Measurements from ENCODE around the gene LGALS7. TPM values are rescaled to one million over a fixed set of nuclear protein-coding genes. Genes with fewer than 3 reads are reported as not detected.
"Not testable (repeated sequence)": the region's sequence is repeated elsewhere in the genome, so short reads cannot be mapped to it uniquely, and the experiment has no call there.

LGALS7 gene
- total RNA-seq: not detected

DNA sequence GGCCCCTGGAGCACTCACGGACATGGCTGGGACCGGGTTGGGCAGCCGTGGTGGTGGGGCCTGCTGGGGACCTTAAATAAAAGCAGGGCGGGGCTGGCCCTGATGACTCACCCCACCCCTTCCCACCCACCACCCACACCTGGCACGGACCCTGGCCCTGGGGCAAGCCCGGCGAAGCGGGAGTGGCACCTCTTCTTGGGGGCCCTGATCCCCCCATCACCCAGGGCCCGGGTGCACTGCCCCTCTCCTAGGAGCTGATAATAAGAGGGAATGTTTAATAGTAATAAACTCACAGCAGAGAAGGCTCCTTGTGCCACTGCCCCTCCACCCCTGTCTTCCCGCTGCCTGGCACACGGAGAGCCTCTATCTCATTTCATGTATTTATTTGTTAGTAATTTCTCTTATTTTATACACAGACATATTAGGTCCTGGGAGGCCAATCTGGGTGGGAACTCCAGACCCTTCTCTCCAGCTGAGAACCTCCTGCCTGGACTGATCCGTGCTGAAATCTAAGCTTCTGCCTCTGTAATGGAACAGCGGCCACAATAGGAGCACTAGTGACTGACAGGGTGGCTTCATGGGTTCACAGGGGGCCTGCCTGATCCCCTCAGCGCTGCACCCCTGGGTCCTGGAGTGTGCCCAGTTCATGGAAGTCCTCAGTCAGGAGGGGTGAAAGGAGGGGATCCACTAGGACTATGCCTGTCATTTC is at the start of gene LGALS7:
Gene LGALS7, minus strand, starts transcription at position 49 of the 709 bp plus-strand sequence. Its CDS starts 25 bp downstream, at position 24.
- Histone ChIP-seq H3K27ac (no peak within 1 kb of the TSS), H3K27me3 (no peaks in the 10 kb centered on the region), H3K9ac (ENCODE audit: low read depth in 2 of 2, low read length in 2 of 2) (no peak within 1 kb of the TSS), H3K4me1 (no peaks in the 10 kb centered on the region), H3K4me3 (no peak within 1 kb of the TSS), H3K9me3 (no peaks in the 10 kb centered on the region), H3K36me3 (no peaks in the 10 kb centered on the region)
- DNase-seq: no peak
- intact Hi-C loops (cut with DNase I): no loop called here
- TF ChIP-seq, protein P1, sequence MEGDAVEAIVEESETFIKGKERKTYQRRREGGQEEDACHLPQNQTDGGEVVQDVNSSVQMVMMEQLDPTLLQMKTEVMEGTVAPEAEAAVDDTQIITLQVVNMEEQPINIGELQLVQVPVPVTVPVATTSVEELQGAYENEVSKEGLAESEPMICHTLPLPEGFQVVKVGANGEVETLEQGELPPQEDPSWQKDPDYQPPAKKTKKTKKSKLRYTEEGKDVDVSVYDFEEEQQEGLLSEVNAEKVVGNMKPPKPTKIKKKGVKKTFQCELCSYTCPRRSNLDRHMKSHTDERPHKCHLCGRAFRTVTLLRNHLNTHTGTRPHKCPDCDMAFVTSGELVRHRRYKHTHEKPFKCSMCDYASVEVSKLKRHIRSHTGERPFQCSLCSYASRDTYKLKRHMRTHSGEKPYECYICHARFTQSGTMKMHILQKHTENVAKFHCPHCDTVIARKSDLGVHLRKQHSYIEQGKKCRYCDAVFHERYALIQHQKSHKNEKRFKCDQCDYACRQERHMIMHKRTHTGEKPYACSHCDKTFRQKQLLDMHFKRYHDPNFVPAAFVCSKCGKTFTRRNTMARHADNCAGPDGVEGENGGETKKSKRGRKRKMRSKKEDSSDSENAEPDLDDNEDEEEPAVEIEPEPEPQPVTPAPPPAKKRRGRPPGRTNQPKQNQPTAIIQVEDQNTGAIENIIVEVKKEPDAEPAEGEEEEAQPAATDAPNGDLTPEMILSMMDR (IDR thresholded peaks at IDR 0.05): no peak

DNA sequence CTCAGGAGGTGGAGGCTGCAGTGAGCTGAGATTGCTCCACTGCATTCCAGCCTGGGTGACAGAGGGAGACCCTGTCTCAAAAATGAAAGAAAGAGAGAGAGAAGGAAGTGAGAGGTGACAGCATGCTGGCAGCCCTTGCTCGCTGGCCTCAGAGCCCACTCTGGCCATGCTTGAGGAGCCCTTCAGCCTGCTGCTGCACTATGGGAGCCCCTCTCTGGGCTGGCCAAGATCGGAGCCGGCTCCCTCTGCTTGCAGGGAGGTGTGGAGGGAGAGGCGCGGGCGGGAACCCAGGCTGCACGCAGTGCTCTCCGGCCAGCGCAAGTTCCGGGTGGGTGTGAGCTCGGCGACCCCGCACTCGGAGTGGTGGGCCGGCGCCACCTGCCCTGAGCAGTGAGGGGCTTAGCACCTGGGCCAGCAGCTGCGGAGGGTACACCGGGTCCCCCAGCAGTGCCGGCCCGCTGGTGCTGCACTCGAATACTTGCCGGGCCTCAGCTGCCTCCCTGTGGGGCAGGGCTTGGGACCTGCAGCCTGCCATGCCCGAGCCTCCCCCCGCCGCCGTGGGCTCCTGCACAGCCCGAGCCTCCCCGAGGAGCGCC is 48.0 kb upstream of the LGALS7 start:
- H3K4me3 ChIP-seq: peak overlapping the region; percentile 21
- H3K27me3 ChIP-seq; H3K36me3 ChIP-seq; H3K4me1 ChIP-seq; H3K9me3 ChIP-seq; intact Hi-C loops (cut with DNase I); DNase-seq: not testable (repeated sequence)
- H3K27ac ChIP-seq: peak overlapping the region; percentile 80
- H3K9ac ChIP-seq (ENCODE audit: low read depth in 2 of 2, low read length in 2 of 2): peak overlapping the region; percentile 56 to 60

- H3K4me1 ChIP-seq: peaks cover 8% of the 10 kb centered on the region
- TF ChIP-seq, protein P1 (IDR thresholded peaks at IDR 0.05): no peak
- H3K4me3 ChIP-seq: peak overlapping the region; percentile 18
- peak; percentile 93 for DNase-seq
- H3K9me3 ChIP-seq: no peaks in the 10 kb centered on the region
- H3K27ac ChIP-seq: peak overlapping the region; percentile 80
- peaks cover 7% of the 10 kb centered on the region for H3K36me3 ChIP-seq
- peak overlapping the region; percentile 27 to 82 for H3K9ac ChIP-seq (ENCODE audit: low read depth in 2 of 2, low read length in 2 of 2)
- intact Hi-C loops (cut with DNase I): no loop called here
- H3K27me3 ChIP-seq: no peaks in the 10 kb centered on the region
These were observed 46.1 kb upstream of the LGALS7 start for GRCh38 chr19:38819231-38819920.

DNA sequence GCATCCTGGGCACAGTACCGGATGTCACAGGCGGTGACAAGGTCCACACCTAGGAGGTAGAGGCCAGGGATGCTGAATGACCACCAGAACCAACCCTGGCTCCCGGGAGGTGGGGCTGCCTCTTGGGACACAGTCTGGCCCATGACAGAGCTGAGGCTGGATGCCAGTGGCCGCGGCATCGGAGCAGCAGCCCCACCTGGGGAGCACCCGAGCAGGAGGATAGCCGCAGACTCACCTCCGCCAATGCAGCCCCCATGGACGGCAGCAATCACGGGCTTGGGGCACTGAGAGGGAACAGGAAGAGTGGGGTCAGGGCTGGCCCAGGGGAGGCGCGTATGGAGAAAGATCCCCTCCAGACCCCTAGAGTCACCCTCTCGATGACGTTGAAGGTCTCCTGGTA is 43.8 kb upstream of the LGALS7 start:
- Histone ChIP-seq H3K4me1 (peaks cover 8% of the 10 kb centered on the region), H3K36me3 (peaks cover 7% of the 10 kb centered on the region)
- DNase-seq: no peak

DNA sequence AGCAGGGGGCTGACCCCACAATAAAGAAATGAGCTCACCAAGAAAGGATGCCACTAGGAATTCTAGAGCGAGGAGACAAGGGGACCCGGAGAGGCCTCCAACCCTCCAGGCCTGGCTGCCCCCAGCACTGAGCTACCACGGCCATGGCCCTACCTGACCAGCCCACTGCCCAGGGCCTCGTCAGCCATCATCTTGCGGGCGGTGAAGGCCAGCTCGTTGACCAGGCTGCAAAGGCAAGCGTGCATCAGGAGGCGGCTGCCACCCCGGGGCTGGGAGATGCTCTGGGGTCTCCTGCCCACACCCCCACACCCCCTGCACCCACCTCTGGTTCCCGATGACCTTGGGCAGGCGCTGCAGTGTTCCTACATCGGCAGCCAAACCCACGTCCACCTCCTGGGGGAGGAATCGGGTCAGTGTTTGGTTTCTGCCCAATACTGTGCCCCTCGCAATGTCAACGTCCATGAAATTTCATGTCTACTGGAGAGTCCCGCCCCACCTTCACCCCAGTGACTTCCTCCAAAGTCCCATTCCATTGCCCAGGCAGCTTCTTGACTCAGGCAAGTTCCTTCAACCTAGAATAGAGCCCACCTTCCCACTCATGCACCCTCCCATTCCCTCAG is 42.9 kb upstream of the LGALS7 start:
- Histone ChIP-seq H3K36me3 (peaks cover 7% of the 10 kb centered on the region), H3K9ac (ENCODE audit: low read depth in 2 of 2, low read length in 2 of 2) (peak overlapping the region; percentile 30 to 76), H3K9me3 (no peaks in the 10 kb centered on the region), H3K4me3 (no peak overlapping the region), H3K27ac (peak overlapping the region; percentile 93), H3K4me1 (peaks cover 8% of the 10 kb centered on the region), H3K27me3 (no peaks in the 10 kb centered on the region)
- intact Hi-C loops (cut with DNase I): no loop called here
- no peak for DNase-seq
- TF ChIP-seq, protein P1 (IDR thresholded peaks at IDR 0.05): no peak

More for the DNA sequence above, 43.8 kb upstream of the LGALS7 start:
- Histone ChIP-seq H3K27ac (peak overlapping the region; percentile 93), H3K9ac (ENCODE audit: low read depth in 2 of 2, low read length in 2 of 2) (peak overlapping the region in 1 of 2 donors; percentile 76), H3K4me3 (no peak overlapping the region), H3K27me3 (no peaks in the 10 kb centered on the region), H3K9me3 (no peaks in the 10 kb centered on the region)
- intact Hi-C loops (cut with DNase I): no loop called here
- TF ChIP-seq, protein P1 (IDR thresholded peaks at IDR 0.05): no peak

Data from colonic mucosa (tissue), 4 donors.